WTC11 (cell line): Measurements from ENCODE around the gene OPTC.

ENCODE experiments used
- CREB1 ChIP-seq: sonication (generic); formaldehyde crosslinking; IDR thresholded peaks from 2 replicates; pipeline ENCODE4 v1.8.0; 2023; ENCODE audit warnings: mild to moderate bottlenecking, missing genetic modification reagents
- EMX1 ChIP-seq: fragments of 250-450 bp; sonication (Bioruptor Pico); IDR thresholded peaks from 2 replicates; pipeline ENCODE4 v1.8.0; 2021; ENCODE audit warnings: mild to moderate bottlenecking
- FOXK1 ChIP-seq: sonication (generic); formaldehyde crosslinking; IDR thresholded peaks from 2 replicates; pipeline ENCODE4 v1.8.0; 2022; ENCODE audit warnings: mild to moderate bottlenecking, moderate library complexity, missing genetic modification reagents
- GABPB1 ChIP-seq: sonication (generic); formaldehyde crosslinking; IDR thresholded peaks from 2 replicates; pipeline ENCODE4 v1.8.1; 2023; ENCODE audit warnings: mild to moderate bottlenecking, missing genetic modification reagents
- RORB ChIP-seq: fragments of 250-450 bp; sonication (Bioruptor Pico); IDR thresholded peaks from 2 replicates; pipeline ENCODE4 v1.9.0; 2021; ENCODE audit warnings: mild to moderate bottlenecking
- SP1 ChIP-seq: sonication (generic); formaldehyde crosslinking; conservative IDR thresholded peaks from 2 replicates; pipeline ENCODE4 v1.8.1; 2022; ENCODE audit warnings: missing genetic modification reagents
- USF1 ChIP-seq: sonication (generic); formaldehyde crosslinking; IDR thresholded peaks from 2 replicates; pipeline ENCODE4 v1.8.0; 2022; ENCODE audit warnings: mild to moderate bottlenecking, missing genetic modification reagents
- TF ChIP-seq, protein P1 (sequence below): fragments of 200-600 bp; IDR thresholded peaks from 2 replicates; pipeline ENCODE4 v1.8.0; 2022; ENCODE audit warnings: antibody characterized with exemption
- TF ChIP-seq, protein P2 (sequence below): sonication (generic); formaldehyde crosslinking; IDR thresholded peaks from 2 replicates; pipeline ENCODE4 v1.8.0; 2022; ENCODE audit warnings: mild to moderate bottlenecking, missing genetic modification reagents

GRCh38 chr1:203554071-203554470 lies 60.1 kb downstream of the OPTC start:
- TF ChIP-seq CREB1 (CRISPR knock-in tag): no peak
- TF ChIP-seq, protein P1, sequence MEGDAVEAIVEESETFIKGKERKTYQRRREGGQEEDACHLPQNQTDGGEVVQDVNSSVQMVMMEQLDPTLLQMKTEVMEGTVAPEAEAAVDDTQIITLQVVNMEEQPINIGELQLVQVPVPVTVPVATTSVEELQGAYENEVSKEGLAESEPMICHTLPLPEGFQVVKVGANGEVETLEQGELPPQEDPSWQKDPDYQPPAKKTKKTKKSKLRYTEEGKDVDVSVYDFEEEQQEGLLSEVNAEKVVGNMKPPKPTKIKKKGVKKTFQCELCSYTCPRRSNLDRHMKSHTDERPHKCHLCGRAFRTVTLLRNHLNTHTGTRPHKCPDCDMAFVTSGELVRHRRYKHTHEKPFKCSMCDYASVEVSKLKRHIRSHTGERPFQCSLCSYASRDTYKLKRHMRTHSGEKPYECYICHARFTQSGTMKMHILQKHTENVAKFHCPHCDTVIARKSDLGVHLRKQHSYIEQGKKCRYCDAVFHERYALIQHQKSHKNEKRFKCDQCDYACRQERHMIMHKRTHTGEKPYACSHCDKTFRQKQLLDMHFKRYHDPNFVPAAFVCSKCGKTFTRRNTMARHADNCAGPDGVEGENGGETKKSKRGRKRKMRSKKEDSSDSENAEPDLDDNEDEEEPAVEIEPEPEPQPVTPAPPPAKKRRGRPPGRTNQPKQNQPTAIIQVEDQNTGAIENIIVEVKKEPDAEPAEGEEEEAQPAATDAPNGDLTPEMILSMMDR: no peak
- TF ChIP-seq RORB: no peak
- no peak for TF ChIP-seq FOXK1 (CRISPR knock-in tag)
- no peak for TF ChIP-seq USF1 (CRISPR knock-in tag)
- no peak for TF ChIP-seq GABPB1 (CRISPR knock-in tag)
- no peak for TF ChIP-seq EMX1 (CRISPR knock-in tag)
- TF ChIP-seq SP1 (CRISPR knock-in tag): no peak
- TF ChIP-seq, protein P2, sequence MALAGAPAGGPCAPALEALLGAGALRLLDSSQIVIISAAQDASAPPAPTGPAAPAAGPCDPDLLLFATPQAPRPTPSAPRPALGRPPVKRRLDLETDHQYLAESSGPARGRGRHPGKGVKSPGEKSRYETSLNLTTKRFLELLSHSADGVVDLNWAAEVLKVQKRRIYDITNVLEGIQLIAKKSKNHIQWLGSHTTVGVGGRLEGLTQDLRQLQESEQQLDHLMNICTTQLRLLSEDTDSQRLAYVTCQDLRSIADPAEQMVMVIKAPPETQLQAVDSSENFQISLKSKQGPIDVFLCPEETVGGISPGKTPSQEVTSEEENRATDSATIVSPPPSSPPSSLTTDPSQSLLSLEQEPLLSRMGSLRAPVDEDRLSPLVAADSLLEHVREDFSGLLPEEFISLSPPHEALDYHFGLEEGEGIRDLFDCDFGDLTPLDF (CRISPR knock-in tag): no peak
